HL-60 (cell line): ENCODE data around the gene CDH23.

ENCODE experiments used
- CTCF ChIP-seq: IDR thresholded peaks from one replicate; pipeline ENCODE4 v1.5.1; 2011; ENCODE audit warnings: low read length, control low read depth, inconsistent platforms; ENCODE audit not compliant: insufficient read depth
- GABPA ChIP-seq: IDR thresholded peaks from 2 replicates; pipeline ENCODE4 v1.6.1; 2012; ENCODE audit warnings: low read depth
- POLR2AphosphoS5 ChIP-seq: IDR thresholded peaks from 2 replicates; pipeline ENCODE4 v1.6.1; 2012; ENCODE audit warnings: low read depth

GRCh38 chr10:71802235-71802634 is 405.5 kb downstream of the CDH23 start:
- TF ChIP-seq CTCF: no peak
- TF ChIP-seq POLR2AphosphoS5: no peak
- TF ChIP-seq GABPA: no peak
